ENCODE measurements around the gene CCT7. TPM values are rescaled to one million over a fixed set of nuclear protein-coding genes. Genes with fewer than 3 reads are reported as not detected.

The CCT7 gene
- polyA plus RNA-seq, 1 of the 3 experiments (the other 2 are of a cell fraction): 369 TPM

DNA sequence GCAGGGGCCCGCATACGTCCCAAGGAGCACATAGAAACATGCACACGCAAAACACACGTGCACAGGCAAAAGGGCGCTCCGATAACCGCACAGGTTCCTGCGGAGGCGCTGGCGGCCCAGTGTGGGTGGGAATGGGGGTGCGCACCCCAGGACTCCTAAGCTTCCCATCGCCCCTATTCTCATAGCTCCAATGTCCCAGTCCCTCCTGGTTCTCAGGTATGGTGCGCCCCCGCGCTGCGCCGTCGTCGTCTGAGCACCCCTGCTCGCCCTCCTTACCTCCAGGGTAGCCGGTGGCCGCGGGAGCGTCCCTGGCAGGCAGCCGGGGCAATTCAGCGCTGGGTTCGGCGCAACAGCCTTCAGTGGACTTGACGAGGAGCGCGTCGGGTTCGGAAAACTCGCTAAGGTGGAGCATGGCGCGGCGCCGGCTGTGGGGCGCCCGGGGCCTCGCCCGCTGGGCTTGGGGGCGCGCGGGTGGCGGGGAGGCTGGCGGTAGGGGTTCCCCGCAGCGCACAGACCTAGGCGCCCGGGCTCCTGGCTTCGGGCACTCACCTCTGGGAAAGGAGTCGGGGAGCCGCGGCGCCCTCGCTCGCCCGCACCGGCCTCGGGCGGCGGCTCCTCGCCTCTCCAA is 58.9 kb downstream of the CCT7 start:
- WGBS (ENCODE audit: low lambda C conversion rate): 4% methylated on average over 21 of the region's 64 CpGs
- CTCF ChIA-PET: interaction anchor here (1.0 to 4.7 kb wide), 8 partner anchors 12 to 116 kb away, joined by 3 to 27 read pairs (median 4); partner anchors contain the start of genes CCT7 and PRADC1
- H3K4me3 ChIP-seq (ENCODE audit: low read depth in 2 of 2, low read length in 1 of 2): peak overlapping the region; percentile 51 to 62
- H3K9ac ChIP-seq: no peak overlapping the region
- H3K79me2 ChIP-seq (ENCODE audit: insufficient read depth): no peaks in the 10 kb centered on the region
- H3K36me3 ChIP-seq (replicated peaks in 1 of 2; ENCODE audit: control insufficient read depth in 1 of 2, insufficient read depth in 2 of 2, low read length in 1 of 2): no peaks in the 10 kb centered on the region
- peaks cover 5% of the 10 kb centered on the region; the same call in 1 of the 2 replicates for H4K20me1 ChIP-seq (ENCODE audit: insufficient read depth)
- no peaks in the 10 kb centered on the region for H3K9me3 ChIP-seq
- H2AFZ ChIP-seq (ENCODE audit: low read depth): 0 out of 2 replicates have a peak overlapping the region, but pooled peaks have one; percentile 22
- no peaks in the 10 kb centered on the region for H3K9me2 ChIP-seq
- H3K27me3 ChIP-seq (ENCODE audit: insufficient read depth): peaks cover 54% of the 10 kb centered on the region
- POLR2A ChIA-PET: interaction anchor here (1.3 kb wide), 1 partner anchor 59 kb away, joined by 3 read pairs; the partner anchor contains the start of gene CCT7
- H3K4me2 ChIP-seq: peak overlapping the region; percentile 89
- H3K4me1 ChIP-seq (ENCODE audit: control insufficient read depth in 1 of 2, insufficient read depth in 2 of 2, low read depth in 1 of 2, low read length in 1 of 2): peaks cover 0 to 15% of the 10 kb centered on the region in 2 experiments; a peak in 1 of 4 replicates
- peak; percentile 61 for DNase-seq
- no peaks in the 10 kb centered on the region for H3F3A ChIP-seq (replicated peaks; ENCODE audit: insufficient read depth)
- H3K27ac ChIP-seq (ENCODE audit: low read depth in 2 of 2, low read length in 1 of 2): no peak overlapping the region
- TF ChIP-seq RCOR1 (IDR thresholded peaks at IDR 0.05; ENCODE audit: low read length) (no peak), NRF1 (IDR thresholded peaks at IDR 0.05; ENCODE audit: low read depth, low read length) (no peak), FOSL2 (IDR thresholded peaks at IDR 0.05; ENCODE audit: borderline replicate concordance, low read depth) (no peak), SMC3 (IDR thresholded peaks at IDR 0.05; ENCODE audit: low read depth, low read length) (no peak), RAD21 (IDR thresholded peaks at IDR 0.05; ENCODE audit: low read length) (no peak), TAF1 (IDR thresholded peaks at IDR 0.05; ENCODE audit: borderline replicate concordance, low read depth, low read length) (no peak), NFIC (IDR thresholded peaks at IDR 0.05; ENCODE audit: borderline replicate concordance) (no peak), TEAD4 (IDR thresholded peaks at IDR 0.05; ENCODE audit: borderline replicate concordance, insufficient read depth) (no peak), MEF2A (IDR thresholded peaks at IDR 0.05; ENCODE audit: borderline replicate concordance, low read depth) (no peak), EZH2phosphoT487 (IDR thresholded peaks at IDR 0.05; ENCODE audit: borderline replicate concordance, low read depth) (no peak), RFX5 (IDR thresholded peaks at IDR 0.05; ENCODE audit: low read length) (no peak)
- TF ChIP-seq, protein P1, sequence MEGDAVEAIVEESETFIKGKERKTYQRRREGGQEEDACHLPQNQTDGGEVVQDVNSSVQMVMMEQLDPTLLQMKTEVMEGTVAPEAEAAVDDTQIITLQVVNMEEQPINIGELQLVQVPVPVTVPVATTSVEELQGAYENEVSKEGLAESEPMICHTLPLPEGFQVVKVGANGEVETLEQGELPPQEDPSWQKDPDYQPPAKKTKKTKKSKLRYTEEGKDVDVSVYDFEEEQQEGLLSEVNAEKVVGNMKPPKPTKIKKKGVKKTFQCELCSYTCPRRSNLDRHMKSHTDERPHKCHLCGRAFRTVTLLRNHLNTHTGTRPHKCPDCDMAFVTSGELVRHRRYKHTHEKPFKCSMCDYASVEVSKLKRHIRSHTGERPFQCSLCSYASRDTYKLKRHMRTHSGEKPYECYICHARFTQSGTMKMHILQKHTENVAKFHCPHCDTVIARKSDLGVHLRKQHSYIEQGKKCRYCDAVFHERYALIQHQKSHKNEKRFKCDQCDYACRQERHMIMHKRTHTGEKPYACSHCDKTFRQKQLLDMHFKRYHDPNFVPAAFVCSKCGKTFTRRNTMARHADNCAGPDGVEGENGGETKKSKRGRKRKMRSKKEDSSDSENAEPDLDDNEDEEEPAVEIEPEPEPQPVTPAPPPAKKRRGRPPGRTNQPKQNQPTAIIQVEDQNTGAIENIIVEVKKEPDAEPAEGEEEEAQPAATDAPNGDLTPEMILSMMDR (IDR thresholded peaks at IDR 0.05): no peak
- TF ChIP-seq, protein P2, sequence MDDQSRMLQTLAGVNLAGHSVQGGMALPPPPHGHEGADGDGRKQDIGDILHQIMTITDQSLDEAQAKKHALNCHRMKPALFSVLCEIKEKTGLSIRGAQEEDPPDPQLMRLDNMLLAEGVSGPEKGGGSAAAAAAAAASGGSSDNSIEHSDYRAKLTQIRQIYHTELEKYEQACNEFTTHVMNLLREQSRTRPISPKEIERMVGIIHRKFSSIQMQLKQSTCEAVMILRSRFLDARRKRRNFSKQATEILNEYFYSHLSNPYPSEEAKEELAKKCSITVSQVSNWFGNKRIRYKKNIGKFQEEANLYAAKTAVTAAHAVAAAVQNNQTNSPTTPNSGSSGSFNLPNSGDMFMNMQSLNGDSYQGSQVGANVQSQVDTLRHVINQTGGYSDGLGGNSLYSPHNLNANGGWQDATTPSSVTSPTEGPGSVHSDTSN (IDR thresholded peaks at IDR 0.05): no peak
- TF ChIP-seq, protein P3, sequence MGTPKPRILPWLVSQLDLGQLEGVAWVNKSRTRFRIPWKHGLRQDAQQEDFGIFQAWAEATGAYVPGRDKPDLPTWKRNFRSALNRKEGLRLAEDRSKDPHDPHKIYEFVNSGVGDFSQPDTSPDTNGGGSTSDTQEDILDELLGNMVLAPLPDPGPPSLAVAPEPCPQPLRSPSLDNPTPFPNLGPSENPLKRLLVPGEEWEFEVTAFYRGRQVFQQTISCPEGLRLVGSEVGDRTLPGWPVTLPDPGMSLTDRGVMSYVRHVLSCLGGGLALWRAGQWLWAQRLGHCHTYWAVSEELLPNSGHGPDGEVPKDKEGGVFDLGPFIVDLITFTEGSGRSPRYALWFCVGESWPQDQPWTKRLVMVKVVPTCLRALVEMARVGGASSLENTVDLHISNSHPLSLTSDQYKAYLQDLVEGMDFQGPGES (IDR thresholded peaks at IDR 0.05; ENCODE audit: low read depth, low read length): no peak
- TF ChIP-seq, protein P4, sequence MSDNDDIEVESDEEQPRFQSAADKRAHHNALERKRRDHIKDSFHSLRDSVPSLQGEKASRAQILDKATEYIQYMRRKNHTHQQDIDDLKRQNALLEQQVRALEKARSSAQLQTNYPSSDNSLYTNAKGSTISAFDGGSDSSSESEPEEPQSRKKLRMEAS (IDR thresholded peaks at IDR 0.05; ENCODE audit: low read depth): no peak
